AG20443 (cell line): ENCODE measurements around the gene SNX9.
"Not testable (repeated sequence)": the region's sequence is repeated elsewhere in the genome, so short reads cannot be mapped to it uniquely, and the experiment has no call there.

Experiments used
- DNase-seq: peaks from one replicate; pipeline ENCODE4 v3.0.0; 2012; ENCODE audit warnings: low spot score, mixed read lengths

The SNX9 gene

DNA sequence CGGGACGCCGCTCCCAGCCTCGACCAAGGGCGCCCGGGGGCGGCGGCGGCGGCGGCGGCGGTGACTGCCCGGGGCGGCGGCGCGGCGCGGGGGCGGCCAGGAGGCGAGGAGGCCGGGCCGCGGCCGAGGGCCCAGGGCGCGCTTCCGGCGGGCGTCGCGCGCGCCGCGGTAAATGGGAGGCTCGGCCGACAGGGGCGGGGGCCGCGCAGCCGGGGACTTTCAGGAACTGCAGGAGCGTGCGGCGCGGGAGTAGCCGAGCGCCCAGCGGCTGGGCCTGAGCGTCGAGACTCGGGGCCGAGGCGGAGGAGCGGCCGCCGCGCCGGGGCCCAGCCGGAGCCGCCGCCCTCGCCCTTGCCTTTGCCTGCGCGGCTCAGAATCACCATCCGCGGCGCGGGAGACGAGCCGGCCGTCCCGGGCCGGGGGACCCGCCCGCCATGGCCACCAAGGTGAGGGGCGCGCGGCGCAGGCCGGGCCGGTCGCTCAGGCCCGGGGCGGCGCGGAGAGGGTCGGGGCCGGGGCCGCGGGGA lies at the start of gene SNX9:
Gene SNX9, plus strand, starts transcription at position 246 of the 527 bp plus-strand sequence. Its CDS starts 189 bp downstream, at position 435.
- DNase-seq: peak; percentile 90

- no peak for DNase-seq
These were observed 49.7 kb upstream of the SNX9 start for GRCh38 chr6:157773248-157773773.

- peak; percentile 63 for DNase-seq
These were observed 48.6 kb upstream of the SNX9 start for GRCh38 chr6:157774153-157775135.

GRCh38 chr6:157775376-157775775 lies 47.7 kb upstream of the SNX9 start:
- no peak for DNase-seq

DNA sequence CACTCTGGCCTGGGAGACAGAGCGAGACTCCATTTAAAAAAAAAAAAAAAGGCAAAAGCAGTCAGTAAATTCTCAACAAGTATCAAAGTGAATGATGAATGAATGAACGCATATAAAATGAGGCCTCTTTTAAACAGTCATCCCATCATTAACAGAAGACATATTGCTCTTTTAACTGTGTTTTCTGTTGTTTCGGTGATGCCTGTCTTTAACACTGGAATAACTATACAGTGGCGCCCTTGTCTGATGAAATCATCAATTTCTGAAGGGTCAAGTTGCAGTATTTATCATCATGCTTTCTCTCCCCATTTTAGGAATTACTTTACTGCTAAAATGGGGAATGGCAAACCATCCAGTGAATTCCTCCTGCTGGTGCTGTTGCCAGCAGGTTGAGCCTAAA lies 45.7 kb upstream of the SNX9 start:
- no peak for DNase-seq

- no peak for DNase-seq
These were observed 44.3 kb upstream of the SNX9 start for GRCh38 chr6:157778719-157779118.

- DNase-seq: peak; percentile 63
These were observed 43.1 kb upstream of the SNX9 start for GRCh38 chr6:157779705-157780604.

DNA sequence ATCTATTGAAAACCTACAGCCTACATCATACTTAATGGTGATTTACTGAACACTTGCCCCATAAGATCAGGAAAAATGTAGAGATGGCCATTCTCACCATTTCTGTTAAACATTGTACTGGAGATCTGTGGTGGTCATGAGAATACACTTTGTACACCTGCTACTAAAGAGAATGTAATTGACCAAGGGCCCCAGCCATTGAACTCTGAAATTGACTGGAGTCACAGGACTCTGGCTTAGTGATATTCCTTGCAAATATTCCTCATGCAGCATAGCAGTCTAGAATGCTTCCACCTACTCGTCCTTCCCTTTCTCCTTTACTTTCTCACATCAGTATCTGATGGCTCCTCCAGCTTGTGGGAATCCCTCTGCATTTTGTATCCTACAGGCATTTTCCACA lies 37.4 kb upstream of the SNX9 start:
- DNase-seq: no peak

DNA sequence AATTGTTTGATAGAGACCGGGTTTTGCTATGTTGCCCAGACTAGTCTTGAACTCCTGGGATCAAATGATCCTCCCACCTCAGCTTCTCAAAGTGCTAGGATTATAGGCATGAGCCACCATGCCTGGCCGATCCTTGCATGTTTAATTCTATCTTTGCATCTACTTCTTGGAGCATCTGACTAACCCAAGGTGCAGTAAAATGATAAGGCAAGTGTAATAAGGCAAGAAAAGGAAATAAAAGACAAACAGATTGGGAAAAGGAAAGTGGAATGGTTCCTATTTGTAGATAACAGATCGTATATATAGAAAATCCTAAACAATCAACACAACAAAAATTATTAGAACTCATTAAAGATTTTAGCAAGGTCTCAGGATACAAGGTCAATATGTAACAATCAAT lies 36.8 kb upstream of the SNX9 start:
- no peak for DNase-seq

GRCh38 chr6:157787080-157787479 lies 36.0 kb upstream of the SNX9 start:
- DNase-seq: no peak

DNA sequence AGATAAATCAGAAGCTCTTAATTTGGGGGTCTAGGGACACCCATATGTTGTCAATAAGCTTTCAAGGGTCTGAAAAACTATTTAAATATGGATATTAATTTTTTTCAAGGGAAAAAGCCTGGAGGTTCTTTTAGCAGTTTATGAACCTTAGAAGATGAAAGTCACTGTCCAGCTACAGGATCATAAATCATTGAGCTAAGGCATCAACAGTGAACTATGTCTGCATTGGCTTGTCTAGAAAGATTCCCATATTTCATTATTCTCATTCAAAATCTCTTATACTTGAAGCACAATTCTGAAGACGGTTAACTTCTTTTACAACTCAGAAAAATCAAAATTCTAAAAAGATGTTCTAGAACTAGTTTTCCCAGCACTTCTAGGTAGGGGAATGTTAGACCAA lies 34.9 kb upstream of the SNX9 start:
- no peak for DNase-seq

- no peak for DNase-seq
These were observed 33.7 kb upstream of the SNX9 start for GRCh38 chr6:157789297-157789696.

- DNase-seq: no peak
These were observed 33.2 kb upstream of the SNX9 start for GRCh38 chr6:157789861-157790260.

GRCh38 chr6:157790548-157791160 lies 32.4 kb upstream of the SNX9 start:
- peak; percentile 40 for DNase-seq

DNA sequence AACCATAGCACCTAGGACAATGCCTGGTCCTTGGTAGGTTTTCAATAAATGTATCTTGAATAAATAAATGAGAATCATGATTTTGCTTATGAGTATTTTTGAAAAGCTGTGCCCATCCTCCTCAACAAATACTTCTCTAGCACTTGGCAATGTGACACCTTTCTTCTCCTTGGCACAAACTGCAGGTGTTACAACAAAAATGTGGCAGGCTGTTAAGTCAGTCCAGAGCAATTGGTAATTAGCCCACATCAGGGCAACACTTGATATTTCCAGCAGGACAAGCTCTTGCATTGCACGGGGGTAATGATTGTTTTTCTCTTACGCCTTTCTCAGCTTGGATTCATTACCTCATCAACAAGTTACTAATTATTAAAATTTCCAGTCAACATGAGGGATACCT lies 31.6 kb upstream of the SNX9 start:
- DNase-seq: no peak

- no peak for DNase-seq
These were observed 30.4 kb upstream of the SNX9 start for GRCh38 chr6:157792671-157793070.

GRCh38 chr6:157794012-157794411 lies 29.0 kb upstream of the SNX9 start:
- DNase-seq: not testable (repeated sequence)

DNA sequence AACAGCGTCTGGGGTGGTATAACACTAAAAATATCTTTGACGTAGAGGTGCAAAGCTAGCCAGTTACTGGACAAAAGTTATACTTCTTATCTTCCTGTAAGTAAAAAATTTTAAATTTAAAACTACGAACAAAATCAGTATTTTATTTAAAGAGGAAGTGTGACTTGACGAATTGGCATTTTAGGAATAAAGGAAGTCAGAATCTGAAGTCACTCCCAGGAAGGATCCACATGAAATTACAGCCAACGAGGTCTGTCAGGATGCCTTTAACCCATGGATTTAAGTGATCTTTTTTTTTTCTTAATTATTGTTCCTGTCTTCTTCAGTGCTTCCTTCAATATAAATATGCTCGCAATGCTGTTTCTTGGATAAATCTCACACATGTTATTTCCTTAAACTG lies 27.2 kb upstream of the SNX9 start:
- DNase-seq: no peak

- no peak for DNase-seq
These were observed 24.2 kb upstream of the SNX9 start for GRCh38 chr6:157798851-157799250.

DNA sequence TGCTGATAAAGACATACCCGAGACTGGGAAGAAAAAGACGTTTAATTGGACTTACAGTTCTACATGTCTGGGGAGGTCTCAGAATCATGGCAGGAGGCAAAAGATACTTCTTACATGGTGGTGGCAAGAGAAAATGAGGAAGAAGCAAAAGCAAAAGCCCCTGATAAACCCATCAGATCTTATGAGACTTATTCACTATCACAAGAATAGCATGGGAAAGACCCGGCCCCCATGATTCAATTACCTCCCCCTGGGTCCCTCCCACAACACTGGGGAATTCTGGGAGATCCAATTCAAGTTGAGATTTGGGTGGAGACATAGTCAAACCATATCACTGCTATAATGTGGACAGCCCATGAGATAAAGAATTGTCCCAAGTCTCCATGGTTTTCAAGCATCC lies 23.5 kb upstream of the SNX9 start:
- DNase-seq: not testable (repeated sequence)

- DNase-seq: peak; percentile 65
These were observed 22.4 kb upstream of the SNX9 start for GRCh38 chr6:157800420-157801237.
